COLO668 (cell line): ENCODE results near the gene ZNF670.
A peak's percentile ranks its signal among the peaks of the same experiment; 100 is the strongest.

Source experiments
- DNase-seq: peaks from one replicate; lab custom pipeline; 2025; ENCODE audit not compliant: unreplicated experiment; lab: John Stamatoyannopoulos, UW

ZNF670 gene

DNA sequence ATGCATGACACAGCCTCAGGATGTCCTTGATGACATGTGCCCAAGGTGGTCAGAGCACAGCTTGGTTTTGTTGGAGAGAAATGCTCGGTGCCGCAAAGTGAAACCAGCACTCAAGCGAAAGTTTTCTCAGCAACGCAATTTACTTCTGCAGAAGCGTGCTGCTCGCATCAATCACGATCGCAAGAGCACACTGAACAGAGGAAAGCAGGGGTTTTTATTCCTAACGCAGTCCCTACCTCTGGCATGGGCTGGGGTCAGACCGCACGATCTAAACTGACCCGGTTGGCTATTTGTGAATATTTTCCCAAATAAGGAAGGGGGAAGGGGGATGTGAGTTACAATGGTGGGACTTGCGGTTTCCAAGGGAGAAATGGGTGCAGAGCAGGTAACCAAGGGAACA is 26.4 kb upstream of the ZNF670 start:
- no peak for DNase-seq

DNA sequence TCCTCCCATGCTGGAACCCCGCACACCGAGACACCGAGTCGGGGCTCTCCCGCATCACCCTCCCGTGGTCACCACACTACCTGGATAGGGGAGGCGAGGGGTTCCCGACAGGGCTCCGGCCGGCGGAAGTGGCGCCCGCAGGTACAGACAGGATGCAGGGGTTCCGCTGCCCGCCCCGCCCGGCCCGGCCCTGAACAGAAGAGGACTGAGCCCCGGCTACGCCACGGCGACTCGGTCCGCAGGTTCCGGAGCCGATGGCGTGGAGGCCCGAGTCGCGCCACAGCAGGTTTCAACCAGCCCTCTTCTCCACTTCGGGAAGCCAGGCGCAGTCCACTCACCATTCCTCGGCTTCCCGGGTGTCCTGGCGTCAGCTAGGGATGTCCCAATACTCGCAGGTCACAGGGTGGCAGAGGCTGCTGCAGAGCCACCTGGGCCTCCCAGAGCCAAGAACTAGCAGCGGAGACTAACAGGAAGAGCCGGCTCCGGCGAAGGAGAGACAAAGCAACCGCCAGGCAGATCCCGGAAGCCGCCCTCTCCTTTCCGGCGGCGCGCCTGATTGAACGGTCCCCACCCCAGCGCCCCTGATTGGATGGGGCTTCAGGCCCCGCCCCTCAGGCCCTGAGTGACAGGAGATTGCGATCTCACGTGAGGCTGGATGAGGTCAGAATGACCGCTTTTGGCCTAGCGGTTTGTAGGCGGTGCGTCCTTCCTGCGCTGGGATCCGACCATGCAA is 25.4 kb upstream of the ZNF670 start, which contains the start of gene ZNF669:
Gene ZNF669 (minus strand): TSS at position 498 of the 733 bp plus-strand sequence. CDS start 157 bp downstream, at position 341.
- DNase-seq = peak; percentile 99

DNA sequence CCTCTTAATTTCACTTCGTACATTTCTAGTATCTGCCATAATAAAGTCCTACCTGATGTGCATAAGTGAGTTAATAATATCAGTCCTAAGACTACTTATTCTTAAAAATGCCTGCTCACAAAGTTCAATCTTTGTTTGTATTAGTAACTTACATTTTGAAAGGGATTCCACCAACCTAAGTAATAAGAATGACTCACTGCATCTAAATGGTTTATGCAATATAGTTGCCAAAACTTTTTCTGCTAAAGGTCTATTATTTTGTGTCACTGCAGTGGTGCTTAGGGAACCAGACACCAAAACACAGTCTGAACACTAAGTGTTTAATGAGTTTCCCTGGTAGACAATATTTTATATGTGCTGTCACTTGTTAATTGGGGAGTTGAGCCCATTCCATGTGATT is 23.8 kb upstream of the ZNF670 start:
- DNase-seq = no peak

DNA sequence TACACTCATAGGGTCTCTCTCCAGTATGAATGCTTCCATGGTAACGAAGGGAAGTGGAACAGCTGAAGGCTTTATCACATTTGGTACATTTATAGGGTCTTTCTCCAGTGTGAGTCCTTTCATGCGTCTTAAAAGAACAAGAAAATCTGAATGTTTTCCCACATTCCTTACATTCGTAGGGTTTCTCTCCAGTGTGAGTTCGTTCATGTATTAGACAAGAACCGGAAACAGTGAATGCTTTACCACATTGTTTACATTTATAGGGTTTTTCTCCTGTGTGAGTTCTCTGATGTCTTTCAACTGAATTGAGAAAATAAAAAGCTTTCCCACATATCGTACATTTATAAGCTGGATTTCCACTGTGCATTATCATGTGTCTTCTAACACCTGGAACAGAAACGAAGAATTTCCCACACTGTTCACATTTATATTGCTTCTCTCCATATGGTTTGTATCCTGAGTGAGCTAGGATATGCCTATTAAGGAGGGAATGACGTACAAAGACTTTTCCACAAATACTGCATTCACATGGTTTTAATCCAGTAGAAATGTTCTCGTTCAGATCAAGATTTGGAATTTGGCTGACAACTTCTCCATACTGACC is 22.2 kb upstream of the ZNF670 start:
- no peak for DNase-seq

DNA sequence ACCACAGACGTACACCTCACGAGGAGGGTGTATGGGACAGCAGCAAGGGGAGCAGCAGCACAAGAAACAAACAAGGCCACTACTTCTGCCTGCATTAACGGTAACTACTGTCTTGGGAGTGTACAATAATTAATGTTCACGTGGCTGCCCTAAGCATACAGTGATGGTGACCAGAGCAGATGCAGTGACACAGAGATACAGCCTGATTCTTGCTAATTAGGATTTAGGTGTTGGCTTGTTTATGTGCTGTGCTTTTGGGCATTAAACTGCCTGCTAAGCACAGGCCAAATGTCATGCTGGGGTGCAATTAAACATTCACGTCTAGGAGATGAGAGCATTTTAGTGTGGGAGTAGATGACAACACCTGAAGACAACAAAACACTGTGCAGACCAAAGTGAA is 18.3 kb upstream of the ZNF670 start:
- no peak for DNase-seq

DNA sequence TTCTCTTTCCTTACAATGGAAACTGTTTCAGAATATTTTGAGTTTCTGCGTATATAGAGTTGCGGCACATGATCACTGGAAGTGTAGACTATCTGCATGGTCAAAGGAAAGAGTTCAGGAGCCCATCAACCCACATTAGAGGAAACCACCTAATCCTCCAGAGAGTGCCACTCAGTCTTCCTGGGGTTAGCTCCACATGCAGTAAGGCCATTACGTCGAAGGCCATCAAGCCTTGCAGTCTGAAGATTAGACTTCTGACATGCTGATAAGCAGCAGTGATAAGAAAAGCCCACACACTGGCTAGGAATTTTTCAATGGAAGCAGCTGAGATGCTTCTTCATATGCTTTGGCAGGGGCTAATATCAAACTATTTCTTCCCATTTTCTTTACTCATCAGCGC is 17.9 kb upstream of the ZNF670 start:
- no peak for DNase-seq

DNA sequence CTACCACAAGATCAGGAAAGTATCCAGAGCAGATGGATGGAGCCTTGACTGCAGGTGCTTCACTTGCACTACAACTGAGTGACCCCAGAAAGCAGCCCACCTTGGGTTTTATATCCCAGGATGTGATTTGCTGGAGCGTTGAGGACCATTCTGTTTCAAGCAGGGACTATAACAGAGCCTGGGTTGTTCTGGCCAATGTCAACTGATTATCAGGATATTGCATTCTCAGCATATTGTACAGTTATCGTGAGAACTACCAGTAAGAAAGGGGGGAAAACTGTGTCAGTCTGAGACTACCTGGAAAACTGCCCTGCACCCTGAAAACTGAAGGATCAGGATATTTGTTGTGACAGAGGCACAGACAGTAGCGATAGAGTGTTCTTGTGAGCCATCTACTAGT is 17.5 kb upstream of the ZNF670 start:
- DNase-seq = no peak

DNA sequence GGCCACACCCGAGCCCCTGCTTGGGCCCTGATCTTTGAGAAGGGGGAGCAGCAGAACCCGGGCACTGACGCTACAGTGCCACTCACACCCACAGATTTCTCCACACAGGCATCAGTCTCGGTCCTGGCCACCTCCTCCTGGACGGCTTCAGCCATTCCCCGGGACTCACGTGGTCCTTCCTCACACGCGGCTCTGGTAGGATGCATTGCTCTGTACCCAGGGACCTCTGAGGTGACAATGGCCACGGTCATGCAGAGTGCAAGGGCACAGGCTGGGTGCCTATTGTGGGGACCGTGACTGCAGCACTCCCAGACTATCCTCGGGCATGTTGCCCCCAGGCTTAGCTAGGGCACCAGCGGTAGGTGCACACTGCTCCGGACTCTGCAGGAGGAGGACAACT is 11.8 kb upstream of the ZNF670 start:
- DNase-seq = no peak

DNA sequence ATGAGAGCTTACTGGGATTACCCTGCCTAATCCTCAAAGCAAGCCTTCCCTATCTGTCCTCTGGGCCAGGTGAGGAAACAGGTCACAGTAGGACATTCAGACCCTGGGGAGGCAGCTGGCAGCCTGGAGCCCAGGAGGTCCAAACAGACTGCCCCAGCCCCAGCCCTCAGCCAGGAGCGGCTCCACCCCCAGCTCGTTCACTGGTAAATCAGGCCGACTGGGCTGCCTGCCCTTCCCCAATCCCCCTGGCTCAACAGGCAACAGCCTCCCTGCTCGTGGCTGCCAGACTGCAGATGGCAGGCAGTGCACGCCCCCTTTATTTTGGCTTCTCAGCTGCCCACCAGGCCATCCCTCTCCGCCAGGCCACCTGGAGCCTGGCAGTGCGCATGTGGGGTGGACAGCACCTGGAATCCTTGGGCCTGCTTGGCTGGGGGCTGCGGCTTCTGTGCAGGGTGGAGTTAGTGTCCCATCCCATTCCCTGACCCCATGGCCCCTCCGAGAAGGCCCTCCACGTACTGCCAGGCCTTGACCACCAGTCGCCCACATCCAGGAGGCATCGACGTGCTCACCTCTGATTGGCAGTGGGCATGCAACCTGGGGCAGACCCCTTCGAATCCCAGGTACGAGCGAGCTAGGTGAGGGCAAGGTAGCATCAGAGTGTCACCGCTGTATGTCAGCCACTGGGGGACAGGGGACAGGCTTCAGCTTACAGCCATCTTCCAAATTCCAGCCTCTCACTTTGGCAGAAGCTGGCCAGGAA is 11.2 kb upstream of the ZNF670 start:
- DNase-seq = no peak

DNA sequence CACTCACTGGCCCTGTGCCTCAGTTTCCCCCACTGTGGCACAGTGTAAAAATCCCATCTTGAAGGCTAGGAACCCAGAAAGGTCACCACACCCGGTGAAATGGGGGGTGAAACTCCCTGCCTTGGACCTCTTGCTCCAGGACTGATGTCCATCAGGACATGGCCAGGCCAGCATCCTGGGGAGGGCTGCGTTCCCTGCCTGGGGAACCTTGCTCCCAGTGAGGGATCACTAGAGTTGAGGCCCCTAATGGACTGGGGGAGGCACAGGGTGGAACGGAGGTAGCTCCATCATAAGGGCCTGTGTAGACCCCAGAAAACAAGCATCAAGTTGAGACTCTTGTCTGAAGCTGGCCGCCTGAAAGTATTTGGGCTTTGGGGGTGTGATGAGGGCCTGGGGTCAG is 10.4 kb upstream of the ZNF670 start:
- DNase-seq = no peak

DNA sequence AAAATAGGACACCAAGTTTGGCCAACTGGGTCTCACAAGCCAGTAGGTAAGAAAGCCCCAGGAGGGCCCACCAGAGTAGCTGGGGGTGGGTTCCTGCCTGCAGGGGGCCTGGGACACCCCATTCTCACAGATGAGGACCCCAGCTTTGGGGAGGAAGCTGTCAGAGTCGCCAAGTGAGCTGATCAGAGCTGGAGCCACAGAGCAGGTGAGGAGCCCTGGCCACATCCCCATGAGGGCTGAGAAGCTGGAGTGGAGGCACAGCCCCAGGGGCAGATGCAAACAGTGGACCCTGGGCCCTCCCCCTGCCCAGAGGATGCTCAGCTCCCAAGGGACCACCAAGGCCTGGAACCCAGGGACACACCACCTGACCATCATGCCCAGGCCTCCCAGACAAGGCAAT is 8.6 kb upstream of the ZNF670 start:
- no peak for DNase-seq

DNA sequence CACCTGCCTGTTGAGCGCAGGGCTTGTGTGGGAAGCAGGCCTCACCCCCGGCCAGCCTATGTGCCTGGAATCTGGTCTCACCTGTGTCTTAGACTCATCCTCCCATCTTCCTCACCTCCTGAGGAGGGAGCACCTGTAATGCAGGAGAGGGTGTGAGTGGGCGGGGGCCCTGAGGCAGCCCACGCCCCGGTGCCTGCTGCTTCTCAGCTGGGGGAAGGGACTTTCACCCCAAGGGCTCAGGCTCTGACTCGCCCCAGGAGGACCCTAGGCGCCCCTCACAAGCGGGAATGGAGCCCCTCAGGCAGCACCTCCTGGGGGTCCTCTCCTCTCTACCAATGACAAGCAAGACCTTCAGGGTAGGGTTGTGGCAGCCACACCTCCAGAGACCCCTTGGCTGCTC is 6.7 kb upstream of the ZNF670 start:
- DNase-seq = no peak

DNA sequence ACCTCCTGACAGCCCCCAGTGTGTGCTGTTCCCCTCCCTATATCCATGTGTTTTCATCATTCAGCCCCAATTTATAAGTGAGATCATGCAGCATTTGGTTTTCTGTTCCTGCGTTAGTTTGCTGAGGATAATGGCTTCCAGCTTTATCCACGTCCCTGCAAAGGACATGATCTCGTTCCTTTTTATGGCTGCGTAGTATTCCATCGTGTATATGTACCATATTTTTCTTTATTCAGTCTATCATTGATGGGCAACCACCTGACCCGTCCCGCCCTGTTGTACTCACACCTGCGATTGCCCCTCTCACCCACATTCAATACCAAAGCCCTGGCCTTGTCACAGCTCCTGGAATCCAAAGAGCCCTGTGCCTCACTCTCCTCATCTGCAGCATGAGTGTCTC is 6.2 kb upstream of the ZNF670 start:
- DNase-seq = no peak

DNA sequence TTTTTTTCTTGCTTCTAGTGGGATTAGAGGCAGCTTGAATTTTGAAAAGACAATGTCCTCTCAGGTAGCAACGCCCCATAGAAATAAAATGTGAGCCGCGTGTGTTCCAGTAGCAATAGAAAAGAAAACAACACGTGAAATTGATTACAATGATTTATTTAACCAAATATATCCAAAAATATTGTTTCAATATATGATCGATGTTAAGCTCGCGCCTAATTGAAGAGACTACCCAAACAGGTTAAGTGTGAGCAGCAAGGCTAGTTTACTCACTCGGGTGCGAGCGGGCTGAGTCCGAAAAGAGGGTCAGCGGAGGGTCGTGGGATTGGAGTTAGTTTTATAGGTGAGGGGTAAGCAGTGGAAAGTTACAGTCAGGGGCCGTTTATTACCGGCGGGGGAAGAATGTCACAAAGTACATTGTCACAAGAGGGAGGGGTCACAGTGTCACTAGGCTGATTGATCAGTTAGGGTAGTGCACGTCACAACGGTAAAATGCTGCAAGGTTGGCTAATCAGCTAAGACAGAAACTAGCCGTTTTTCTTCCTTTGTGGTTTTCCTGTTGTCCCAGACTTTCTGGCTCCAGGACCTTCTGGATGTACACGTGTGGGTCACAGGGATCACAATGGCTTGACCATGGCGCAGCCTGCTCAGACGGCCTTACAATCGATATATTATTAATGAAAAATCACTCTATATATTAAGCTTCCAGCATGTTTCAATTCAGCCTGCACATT is 697 bp upstream of the ZNF670 start:
- DNase-seq = no peak

DNA sequence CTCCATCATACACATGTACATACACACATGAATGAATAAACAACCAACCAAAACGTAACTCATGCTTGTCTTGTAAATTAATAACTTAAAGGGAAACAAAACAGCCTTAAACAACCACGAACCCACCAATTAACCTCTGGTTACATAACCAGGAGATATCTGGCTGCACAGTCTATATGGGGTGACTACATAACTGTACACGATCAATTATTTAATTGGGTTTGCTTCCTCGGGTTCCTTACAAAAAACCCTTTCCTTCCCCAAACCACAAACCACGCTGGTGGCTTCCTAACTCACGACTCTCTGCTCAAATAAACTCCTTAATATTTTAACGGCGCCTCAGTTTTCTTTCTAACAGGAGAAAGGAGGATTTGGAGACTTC is 744 bp downstream of the ZNF670 start:
- DNase-seq = no peak

DNA sequence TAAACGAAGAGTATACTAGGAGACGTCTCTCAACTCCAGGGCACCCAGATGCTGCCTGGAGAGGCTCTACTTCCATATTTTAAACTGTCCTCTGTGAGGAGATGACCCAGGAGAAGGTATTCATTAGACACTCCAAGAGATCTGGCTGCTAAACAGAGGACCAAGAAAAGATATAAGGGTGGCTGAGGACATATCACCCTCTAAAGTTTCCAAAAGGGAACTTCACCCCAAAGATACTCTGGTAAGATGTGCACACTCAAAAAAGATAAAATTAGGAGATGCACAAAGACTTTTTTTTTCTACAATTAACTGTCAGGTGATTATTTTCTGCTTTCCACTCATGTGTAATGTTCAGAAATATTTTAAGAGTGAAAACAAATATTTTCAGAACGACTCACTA is 1.4 kb downstream of the ZNF670 start:
- DNase-seq = no peak

DNA sequence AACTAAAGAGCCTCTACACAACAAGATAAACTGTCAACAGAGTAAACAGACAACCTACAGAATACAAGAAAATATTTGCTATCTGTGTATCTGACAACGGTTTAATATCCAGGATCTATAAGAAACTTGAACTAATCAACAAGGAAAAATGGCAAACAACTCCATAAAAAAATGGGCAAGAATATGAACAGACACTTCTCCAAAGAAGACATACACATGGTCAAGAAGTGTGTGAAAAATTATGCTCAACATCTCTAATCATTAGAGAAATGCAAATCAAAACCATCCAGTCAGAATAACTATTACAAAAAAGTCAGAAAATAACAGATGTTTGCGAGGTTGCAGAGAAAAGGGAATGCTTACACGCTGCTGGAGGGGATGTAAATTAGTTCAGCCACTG is 8.0 kb downstream of the ZNF670 start:
- DNase-seq = no peak

DNA sequence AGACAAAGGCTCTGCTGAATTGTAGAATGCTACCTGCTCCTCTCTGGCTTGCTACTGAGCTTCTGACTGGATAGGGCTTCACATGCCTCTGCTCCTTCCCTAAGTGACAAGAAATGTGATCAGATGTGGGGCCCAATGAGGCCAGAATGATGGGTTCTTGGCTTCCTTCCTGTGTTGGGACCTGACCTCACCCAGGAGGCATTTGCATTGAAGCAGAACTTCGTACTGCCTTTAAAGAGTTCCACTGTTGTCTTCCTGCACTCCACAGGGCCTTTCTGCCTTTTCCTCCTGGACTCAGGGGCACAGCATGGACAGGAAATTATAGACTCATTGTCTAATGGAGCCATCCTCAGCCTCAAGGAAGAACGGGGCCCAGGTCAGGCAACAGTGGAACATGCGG is 14.3 kb downstream of the ZNF670 start:
- DNase-seq = no peak

DNA sequence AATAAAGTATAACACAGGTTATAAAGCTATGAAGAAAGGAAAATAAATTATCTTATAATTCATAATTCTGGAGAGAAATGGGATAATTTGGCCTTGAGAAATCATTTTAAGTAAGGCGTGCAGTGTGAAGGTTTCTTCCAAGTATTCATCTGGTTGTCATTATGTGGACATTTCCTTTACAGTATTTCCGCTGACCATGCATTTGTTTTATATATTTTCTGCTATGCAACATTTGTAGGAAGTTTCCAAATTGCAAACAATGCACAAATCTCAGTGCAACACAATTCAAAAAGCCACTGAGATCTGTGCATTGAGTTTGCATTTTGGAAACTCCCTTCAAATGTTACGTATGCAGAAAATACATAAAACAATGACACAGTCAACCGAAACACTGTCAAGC is 17.8 kb downstream of the ZNF670 start:
- DNase-seq = no peak

DNA sequence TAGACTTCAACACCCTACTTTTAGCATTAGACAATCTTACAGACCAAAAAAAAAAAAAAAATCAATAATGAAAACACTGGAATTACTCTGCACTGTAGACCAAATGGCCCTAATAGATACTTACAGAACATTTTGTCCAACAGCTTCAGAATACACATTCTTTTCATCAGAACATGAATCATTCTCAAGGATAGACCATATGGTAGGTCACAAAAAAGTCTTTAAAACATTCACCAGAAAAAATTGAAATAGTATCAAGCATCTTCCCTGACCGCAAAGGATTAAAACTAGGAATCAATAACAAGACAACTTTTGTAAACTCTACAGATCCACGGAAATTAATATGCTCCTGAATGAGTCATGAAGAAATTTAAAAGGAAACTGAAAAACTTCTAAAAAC is 22.5 kb downstream of the ZNF670 start:
- DNase-seq = no peak

DNA sequence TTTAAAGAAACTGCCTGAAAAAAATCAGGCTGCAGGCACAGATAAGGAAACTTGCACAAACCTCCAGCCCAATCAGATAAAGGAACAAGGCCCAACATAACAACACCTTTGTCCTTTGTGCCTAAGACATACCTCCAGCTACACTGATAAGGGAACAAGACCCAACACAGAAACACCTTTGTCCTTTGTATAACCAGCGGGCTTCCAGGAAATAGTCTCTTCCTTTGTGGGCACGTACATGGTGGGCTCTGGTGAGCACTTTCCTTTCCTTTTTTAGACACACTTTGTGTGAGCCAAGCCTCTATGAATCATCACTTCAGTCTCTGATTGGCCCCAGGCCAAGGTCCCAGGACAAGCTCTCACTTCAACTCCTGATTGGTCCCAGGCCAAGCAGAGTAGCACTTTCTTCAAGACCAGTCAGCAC is 23.6 kb downstream of the ZNF670 start:
- DNase-seq = no peak

DNA sequence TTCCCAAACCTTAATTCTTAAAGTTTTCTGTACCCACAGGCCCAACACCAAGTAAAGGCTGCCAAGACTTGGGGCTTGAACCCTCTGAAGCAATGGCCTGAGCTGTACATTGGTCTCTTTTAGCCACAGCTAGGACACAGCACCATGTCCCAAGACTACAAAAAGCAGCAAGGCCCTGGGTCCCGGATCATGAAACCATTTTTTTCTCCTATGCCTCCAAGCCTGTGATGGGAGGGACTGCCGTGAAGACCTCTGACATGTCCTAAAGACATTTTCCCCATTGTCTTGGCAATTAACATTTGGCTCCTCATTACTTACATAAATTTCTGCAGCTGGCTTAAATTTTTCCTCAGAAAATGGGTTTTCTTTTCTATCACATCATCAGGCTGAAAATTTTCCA is 30.9 kb downstream of the ZNF670 start:
- no peak for DNase-seq
